ENCODE results near the gene CIAO3.
"Not testable (repeated sequence)": the region's sequence is repeated elsewhere in the genome, so short reads cannot be mapped to it uniquely, and the experiment has no call there.

The CIAO3 gene

GRCh38 chr16:776298-776697 is 35.5 kb upstream of the CIAO3 start:
- not testable (repeated sequence) for DNase-seq (ENCODE audit: low read depth in 3 of 3)

GRCh38 chr16:775236-775796 is 34.5 kb upstream of the CIAO3 start:
- no peak for DNase-seq (ENCODE audit: low read depth in 3 of 3)

DNA sequence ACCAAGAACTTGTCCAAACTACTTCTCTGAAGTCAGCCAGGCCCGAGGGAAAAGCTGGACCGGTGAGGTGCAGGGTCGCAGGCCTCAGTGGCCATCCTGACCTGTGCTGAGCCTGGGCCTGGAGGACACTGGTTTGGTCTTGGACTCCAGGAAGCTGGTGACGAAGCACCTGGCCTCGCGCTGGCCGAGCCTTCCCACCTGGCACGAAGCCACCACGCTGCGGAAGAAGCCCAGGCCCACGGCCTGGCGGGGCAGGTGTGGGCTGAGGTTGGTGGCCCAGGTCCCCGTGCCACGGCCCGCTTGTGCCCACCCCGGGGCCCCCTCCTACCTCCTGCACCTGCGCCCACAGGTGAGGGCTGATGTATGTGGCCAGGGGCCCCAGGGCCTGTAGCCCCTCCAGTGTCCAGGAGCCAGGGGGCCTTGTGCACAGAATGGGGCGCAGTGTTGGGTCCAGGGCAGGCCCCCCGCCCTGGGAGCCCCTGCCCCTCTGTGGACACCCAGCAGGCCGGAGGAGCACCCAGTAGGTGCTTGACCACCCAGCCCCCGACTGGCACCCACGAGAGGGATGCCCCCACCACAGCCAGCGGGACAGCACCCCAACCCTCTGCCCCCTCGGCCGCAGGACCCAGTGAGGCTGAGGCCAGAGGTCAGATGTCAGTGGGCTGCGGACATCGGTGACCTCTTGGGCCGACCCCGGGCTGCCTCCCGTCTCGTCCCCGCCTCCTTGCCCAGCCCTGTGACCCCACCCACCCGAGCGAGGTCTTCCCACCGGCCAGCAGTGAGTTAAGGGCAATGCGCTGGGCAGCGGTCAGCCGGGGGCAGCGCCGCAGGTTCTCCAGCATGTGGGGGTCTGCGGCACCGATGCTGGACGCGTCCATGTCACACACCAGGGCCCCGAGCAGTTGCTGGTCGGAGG is 33.5 kb upstream of the CIAO3 start:
- DNase-seq (ENCODE audit: low read depth in 3 of 3), result no peak

- no peak for DNase-seq (ENCODE audit: low read depth in 3 of 3)
Measured at GRCh38 chr16:772959-773358, 32.2 kb upstream of the CIAO3 start.

- DNase-seq (ENCODE audit: low read depth in 3 of 3), result no peak
Measured at GRCh38 chr16:770411-770810, 29.6 kb upstream of the CIAO3 start.

DNA sequence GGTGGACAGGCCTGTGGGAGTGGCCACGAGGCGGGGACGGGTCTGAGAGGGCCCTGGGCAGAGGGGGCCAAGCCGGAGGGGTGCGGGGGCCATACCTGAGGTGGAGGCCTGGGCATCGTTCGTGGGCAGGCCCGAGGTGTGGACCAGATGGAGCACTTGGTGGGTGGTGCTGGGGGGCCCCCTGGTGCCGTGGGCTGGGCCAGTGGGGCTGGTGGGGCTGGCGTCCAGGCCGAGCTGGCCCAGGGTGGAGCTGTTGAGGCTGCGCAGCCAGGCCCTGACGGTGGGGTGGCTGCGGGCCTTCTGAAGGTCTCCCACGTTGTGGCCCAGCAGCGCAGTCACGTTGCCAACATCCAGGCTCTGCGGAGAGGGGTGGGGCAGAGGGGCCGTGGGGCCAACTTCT is 29.1 kb upstream of the CIAO3 start:
- DNase-seq (ENCODE audit: low read depth in 3 of 3), result no peak

- DNase-seq (ENCODE audit: low read depth in 3 of 3), result no peak
Measured at GRCh38 chr16:769184-769784, 28.5 kb upstream of the CIAO3 start.

GRCh38 chr16:768428-768827 is 27.6 kb upstream of the CIAO3 start:
- no peak for DNase-seq (ENCODE audit: low read depth in 3 of 3)

- DNase-seq (ENCODE audit: low read depth in 3 of 3), result no peak
Measured at GRCh38 chr16:767743-768235, 27.0 kb upstream of the CIAO3 start.

- DNase-seq (ENCODE audit: low read depth in 3 of 3), result no peak
Measured at GRCh38 chr16:766820-767640, 26.2 kb upstream of the CIAO3 start.

- no peak for DNase-seq (ENCODE audit: low read depth in 3 of 3)
Measured at GRCh38 chr16:766008-766819, 25.4 kb upstream of the CIAO3 start.

DNA sequence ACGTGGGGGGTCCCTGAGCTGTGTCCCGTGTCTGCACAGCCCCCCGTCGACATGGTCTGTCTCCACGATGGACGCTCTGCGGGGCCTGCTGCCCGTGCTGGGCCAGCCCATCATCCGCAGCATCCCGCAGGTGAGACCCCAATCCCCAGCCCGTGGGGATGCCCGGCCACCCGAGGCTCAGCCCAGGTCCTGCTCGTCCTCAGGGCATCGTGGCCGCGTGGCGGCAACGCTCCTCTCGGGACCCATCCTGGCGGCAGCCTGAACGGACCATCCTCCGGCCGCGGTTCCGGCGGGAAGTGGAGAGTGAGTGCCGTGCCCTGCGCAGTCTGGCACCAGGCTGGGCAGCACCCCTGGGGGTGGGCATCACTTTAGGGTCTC is 24.7 kb upstream of the CIAO3 start:
- DNase-seq (ENCODE audit: low read depth in 3 of 3), result no peak

GRCh38 chr16:764848-765487 is 24.2 kb upstream of the CIAO3 start:
- DNase-seq (ENCODE audit: low read depth in 3 of 3), result no peak

GRCh38 chr16:764184-764750 is 23.5 kb upstream of the CIAO3 start:
- DNase-seq (ENCODE audit: low read depth in 3 of 3), result no peak

GRCh38 chr16:763369-764183 is 22.8 kb upstream of the CIAO3 start:
- DNase-seq (ENCODE audit: low read depth in 3 of 3), result no peak

- DNase-seq (ENCODE audit: low read depth in 3 of 3), result no peak
Measured at GRCh38 chr16:762595-763268, 21.9 kb upstream of the CIAO3 start.

- no peak for DNase-seq (ENCODE audit: low read depth in 3 of 3)
Measured at GRCh38 chr16:761625-762513, 21.1 kb upstream of the CIAO3 start.
